Measurements from ENCODE around the gene NPW. TPM values are rescaled to one million over a fixed set of nuclear protein-coding genes. Genes with fewer than 3 reads are reported as not detected.

The NPW gene
- total RNA-seq, 4 donors from 2014 or later = 0.48 TPM; not detected in 3

DNA sequence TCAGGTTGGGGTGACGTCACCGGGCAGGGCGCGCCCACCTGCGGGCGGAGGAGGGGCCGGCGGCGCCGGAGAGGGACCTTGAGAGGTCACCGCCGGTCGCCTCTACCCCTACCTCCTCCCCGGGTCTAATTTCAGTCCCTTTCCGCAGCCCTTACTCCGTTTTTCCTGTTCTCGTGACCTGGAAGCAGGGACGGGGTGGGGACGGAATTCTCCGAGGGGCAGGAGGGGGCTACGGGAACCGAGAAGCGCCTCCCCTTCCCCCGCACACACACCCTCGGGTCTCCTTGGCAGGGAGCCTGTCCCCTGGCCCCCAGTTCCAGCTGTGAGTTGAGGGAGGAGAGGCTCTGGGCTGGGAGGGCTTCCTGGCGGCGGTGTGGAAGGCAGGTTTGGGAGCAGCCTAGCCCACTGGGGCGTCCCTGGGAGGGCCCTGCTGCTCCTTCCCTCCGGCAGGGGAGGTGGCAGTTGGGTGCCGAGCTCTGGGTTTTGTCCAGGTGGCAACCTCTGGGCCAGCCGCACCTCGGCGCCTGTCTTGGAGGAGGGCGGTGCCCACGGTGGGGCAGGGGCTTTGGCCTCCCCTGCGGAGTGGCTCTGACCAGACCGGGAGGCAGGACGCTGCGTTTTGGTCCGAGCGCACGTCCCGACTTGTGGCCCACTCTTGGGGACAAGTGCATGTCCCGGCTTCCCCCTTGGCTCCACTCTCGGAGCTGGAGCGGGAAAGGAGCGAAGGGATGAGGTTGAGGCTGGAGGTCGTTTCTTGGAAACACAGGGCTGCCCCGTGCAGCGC is 29.0 kb upstream of the NPW start:
- Histone ChIP-seq H3K9me3 (peaks cover 0 to 6% (median 0%) of the 10 kb centered on the region in 3 donors), H3K4me1 (peaks cover 29 to 66% (median 36%) of the 10 kb centered on the region in 3 donors), H3K27ac (peak overlapping the region in 3 of 4 donors; percentile 6 to 65 (median 23)), H3K27me3 (peaks cover 12 to 48% (median 21%) of the 10 kb centered on the region in 4 donors), H3K36me3 (peaks cover 0 to 18% (median 3%) of the 10 kb centered on the region in 3 donors), H3K4me3 (peak overlapping the region; percentile 6 to 58 (median 32))
- intact Hi-C loops (cut with DNase I) = no loop called here
- WGBS, 2 donors = 3 to 10% methylated on average over 2 to 11 of the region's 50 CpGs
- DNase-seq = no peak
- TF ChIP-seq POLR2A (IDR thresholded peaks at IDR 0.05) = peak in 1 of 4 donors; percentile 53
- TF ChIP-seq, protein P1, sequence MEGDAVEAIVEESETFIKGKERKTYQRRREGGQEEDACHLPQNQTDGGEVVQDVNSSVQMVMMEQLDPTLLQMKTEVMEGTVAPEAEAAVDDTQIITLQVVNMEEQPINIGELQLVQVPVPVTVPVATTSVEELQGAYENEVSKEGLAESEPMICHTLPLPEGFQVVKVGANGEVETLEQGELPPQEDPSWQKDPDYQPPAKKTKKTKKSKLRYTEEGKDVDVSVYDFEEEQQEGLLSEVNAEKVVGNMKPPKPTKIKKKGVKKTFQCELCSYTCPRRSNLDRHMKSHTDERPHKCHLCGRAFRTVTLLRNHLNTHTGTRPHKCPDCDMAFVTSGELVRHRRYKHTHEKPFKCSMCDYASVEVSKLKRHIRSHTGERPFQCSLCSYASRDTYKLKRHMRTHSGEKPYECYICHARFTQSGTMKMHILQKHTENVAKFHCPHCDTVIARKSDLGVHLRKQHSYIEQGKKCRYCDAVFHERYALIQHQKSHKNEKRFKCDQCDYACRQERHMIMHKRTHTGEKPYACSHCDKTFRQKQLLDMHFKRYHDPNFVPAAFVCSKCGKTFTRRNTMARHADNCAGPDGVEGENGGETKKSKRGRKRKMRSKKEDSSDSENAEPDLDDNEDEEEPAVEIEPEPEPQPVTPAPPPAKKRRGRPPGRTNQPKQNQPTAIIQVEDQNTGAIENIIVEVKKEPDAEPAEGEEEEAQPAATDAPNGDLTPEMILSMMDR (IDR thresholded peaks at IDR 0.05) = no peak

DNA sequence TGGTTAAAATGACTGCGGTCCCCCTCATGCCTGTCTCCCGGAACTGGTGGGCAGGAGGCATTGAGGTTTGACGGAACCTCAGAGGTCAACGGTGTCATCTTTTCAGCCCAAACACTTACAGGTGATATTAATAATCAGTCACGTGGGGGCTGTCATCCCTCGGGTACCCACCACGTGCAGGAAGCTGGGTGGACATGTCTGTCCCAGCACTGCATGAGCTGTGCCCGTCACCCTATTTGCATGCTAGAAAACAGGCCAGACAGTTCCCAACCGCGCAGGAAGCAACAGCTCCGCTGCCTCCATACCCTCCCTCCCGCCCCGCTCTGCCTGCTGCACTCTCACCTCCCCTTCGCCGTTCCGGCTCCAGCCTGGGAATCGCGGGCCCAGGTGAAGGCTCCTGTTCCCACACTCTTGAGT is 28.4 kb upstream of the NPW start:
- peak overlapping the region in 3 of 4 donors; percentile 32 to 65 (median 55) for H3K27ac ChIP-seq
- H3K4me1 ChIP-seq = peaks cover 26 to 61% (median 33%) of the 10 kb centered on the region in 3 donors
- no peak for DNase-seq
- intact Hi-C loops (cut with DNase I) = no loop called here
- H3K4me3 ChIP-seq = peak overlapping the region; percentile 14 to 58 (median 34)
- 4 to 5% methylated on average over 8 to 12 of the region's 18 CpGs for WGBS, 2 donors
- peak in 1 of 4 donors; percentile 45 for TF ChIP-seq POLR2A (IDR thresholded peaks at IDR 0.05)
- TF ChIP-seq, protein P1 (IDR thresholded peaks at IDR 0.05) = no peak
- peaks cover 0 to 13% (median 0%) of the 10 kb centered on the region in 3 donors for H3K36me3 ChIP-seq
- peaks cover 0 to 6% (median 0%) of the 10 kb centered on the region in 3 donors for H3K9me3 ChIP-seq
- peaks cover 12 to 48% (median 21%) of the 10 kb centered on the region in 4 donors for H3K27me3 ChIP-seq

DNA sequence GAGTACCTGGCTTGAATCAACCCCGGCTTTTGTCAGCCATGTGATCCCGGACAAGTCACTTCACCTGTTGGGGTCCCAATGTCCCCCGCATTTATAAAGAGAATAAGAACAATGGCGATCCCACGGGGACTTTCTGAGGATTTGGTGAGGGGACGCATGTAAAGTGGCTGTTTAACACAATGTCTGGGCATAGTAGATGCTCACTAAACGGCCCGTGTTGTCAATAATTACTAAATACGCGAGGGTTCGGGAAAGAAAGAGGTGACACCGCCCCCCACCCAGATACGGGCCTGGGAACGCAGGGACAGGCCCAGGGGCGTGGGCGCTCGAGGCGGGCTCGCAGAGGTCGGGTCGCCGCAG is 28.0 kb upstream of the NPW start:
- peaks cover 0 to 6% (median 0%) of the 10 kb centered on the region in 3 donors for H3K9me3 ChIP-seq
- WGBS, 2 donors = 0 to 10% methylated on average over 6 to 9 of the region's 22 CpGs
- H3K4me1 ChIP-seq = peaks cover 26 to 63% (median 33%) of the 10 kb centered on the region in 3 donors
- peaks cover 12 to 48% (median 21%) of the 10 kb centered on the region in 4 donors for H3K27me3 ChIP-seq
- peaks cover 0 to 13% (median 0%) of the 10 kb centered on the region in 3 donors for H3K36me3 ChIP-seq
- intact Hi-C loops (cut with DNase I) = no loop called here
- TF ChIP-seq, protein P1 (IDR thresholded peaks at IDR 0.05) = no peak
- no peak for TF ChIP-seq POLR2A (IDR thresholded peaks at IDR 0.05)
- peak overlapping the region; percentile 14 to 58 (median 34) for H3K4me3 ChIP-seq
- H3K27ac ChIP-seq = peak overlapping the region; percentile 32 to 65 (median 56)
- no peak for DNase-seq

GRCh38 chr16:1991948-1992703 is 27.5 kb upstream of the NPW start:
- peaks cover 0 to 6% (median 0%) of the 10 kb centered on the region in 3 donors for H3K9me3 ChIP-seq
- intact Hi-C loops (cut with DNase I) = no loop called here
- H3K4me3 ChIP-seq = peak overlapping the region; percentile 14 to 58 (median 34)
- peaks cover 29 to 69% (median 33%) of the 10 kb centered on the region in 3 donors for H3K4me1 ChIP-seq
- H3K36me3 ChIP-seq = peaks cover 0 to 13% (median 0%) of the 10 kb centered on the region in 3 donors
- DNase-seq = peak; percentile 82
- WGBS, 2 donors = no CpG with 5 or more reads among the region's 96 CpGs
- peaks cover 12 to 47% (median 21%) of the 10 kb centered on the region in 4 donors for H3K27me3 ChIP-seq
- H3K27ac ChIP-seq = peak overlapping the region; percentile 32 to 65 (median 56)
- TF ChIP-seq POLR2A (IDR thresholded peaks at IDR 0.05) = peak in 1 of 4 donors; percentile 66
- TF ChIP-seq, protein P1 (IDR thresholded peaks at IDR 0.05) = no peak

All from esophagus squamous epithelium (tissue), 5 donors.